ENCODE results near the gene PPP1R3F. TPM values are rescaled to one million over a fixed set of nuclear protein-coding genes. Genes with fewer than 3 reads are reported as not detected.

Gene PPP1R3F
- total RNA-seq, 1 experiment from 2014 or later: 3.6 TPM

DNA sequence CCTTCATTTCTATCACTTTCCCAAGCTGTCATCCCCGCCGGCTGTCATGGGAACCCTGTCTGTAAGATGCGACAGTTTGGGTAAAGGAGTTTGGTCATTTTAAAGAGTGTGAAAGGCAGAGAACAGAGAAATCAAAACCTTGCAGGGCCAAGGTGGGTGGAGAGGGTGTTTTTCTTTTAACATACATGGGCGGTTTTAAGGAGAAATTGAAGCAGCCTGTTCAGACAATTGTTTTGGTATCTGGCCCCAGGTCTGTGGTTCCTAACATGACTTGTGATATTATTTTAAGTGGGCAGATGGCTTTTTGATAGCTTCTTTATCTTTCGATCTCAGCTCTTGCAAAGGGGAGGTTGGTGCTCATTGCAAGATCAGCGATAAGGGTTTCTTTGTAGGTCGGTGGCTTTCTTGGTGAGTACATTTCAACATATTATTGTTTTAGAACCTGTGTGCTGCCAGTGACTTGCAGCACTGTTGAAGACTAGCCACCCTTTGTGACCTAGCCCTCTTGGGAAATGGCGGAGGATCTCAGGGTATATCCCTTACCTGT, 3.7 kb downstream of the PPP1R3F start:
- H3K79me2 ChIP-seq (ENCODE audit: low read depth): no peaks in the 10 kb centered on the region
- DNase-seq: no peak
- POLR2A ChIA-PET (ENCODE audit: unreplicated experiment): interaction anchor here (0.6 kb wide), 1 partner anchor 36 kb away, joined by 5 read pairs; no protein-coding TSS in a partner anchor
- H3K27ac ChIP-seq: no peak overlapping the region
- H3K9me3 ChIP-seq (ENCODE audit: insufficient read depth, low read depth): no peaks in the 10 kb centered on the region
- H3K9me2 ChIP-seq (ENCODE audit: insufficient read depth): no peaks in the 10 kb centered on the region
- peaks cover 6% of the 10 kb centered on the region; the same call in 1 of the 2 replicates for H3K4me1 ChIP-seq (replicated peaks; ENCODE audit: insufficient read depth)
- CTCF ChIA-PET: no interaction called here
- no peaks in the 10 kb centered on the region for H3F3A ChIP-seq (ENCODE audit: insufficient read depth, low read depth)
- TF ChIP-seq, protein P1, sequence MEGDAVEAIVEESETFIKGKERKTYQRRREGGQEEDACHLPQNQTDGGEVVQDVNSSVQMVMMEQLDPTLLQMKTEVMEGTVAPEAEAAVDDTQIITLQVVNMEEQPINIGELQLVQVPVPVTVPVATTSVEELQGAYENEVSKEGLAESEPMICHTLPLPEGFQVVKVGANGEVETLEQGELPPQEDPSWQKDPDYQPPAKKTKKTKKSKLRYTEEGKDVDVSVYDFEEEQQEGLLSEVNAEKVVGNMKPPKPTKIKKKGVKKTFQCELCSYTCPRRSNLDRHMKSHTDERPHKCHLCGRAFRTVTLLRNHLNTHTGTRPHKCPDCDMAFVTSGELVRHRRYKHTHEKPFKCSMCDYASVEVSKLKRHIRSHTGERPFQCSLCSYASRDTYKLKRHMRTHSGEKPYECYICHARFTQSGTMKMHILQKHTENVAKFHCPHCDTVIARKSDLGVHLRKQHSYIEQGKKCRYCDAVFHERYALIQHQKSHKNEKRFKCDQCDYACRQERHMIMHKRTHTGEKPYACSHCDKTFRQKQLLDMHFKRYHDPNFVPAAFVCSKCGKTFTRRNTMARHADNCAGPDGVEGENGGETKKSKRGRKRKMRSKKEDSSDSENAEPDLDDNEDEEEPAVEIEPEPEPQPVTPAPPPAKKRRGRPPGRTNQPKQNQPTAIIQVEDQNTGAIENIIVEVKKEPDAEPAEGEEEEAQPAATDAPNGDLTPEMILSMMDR (conservative IDR thresholded peaks at IDR 0.05): no peak
- TF ChIP-seq EZH2 (IDR thresholded peaks at IDR 0.05; ENCODE audit: low read depth): no peak
- no peak overlapping the region for H3K4me2 ChIP-seq
- no peaks in the 10 kb centered on the region for H3K27me3 ChIP-seq (ENCODE audit: insufficient read depth, low read depth)
- H2AFZ ChIP-seq: no peak overlapping the region
- BruUV-seq (replicated peaks): no TSS peak
- intact Hi-C loops (cut with micrococcal nuclease; ENCODE audit: unreplicated experiment): no loop called here
- no peaks in the 10 kb centered on the region for H3K36me3 ChIP-seq (ENCODE audit: low read depth)
- no peaks in the 10 kb centered on the region for H4K20me1 ChIP-seq (ENCODE audit: insufficient read depth)
- H3K4me3 ChIP-seq: no peak overlapping the region

DNA sequence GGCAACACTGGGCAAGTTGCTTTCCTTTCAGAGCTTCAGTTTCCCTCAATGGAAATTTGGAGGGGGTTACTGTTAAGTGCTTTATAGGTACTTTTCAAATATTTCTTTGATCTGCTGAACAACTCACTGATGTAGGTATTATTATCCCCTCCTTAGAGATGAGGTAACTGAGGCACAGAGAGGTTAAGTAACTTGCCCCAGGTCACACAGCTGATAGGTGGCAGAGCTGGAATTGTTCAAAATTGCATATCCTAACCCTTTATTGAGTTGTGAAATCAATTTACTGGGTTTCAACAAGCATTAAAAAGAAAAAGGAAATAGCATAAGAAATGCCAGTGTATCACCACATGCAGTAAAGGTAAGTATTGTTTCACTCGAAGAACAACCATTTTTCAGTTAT, 6.6 kb downstream of the PPP1R3F start:
- Histone ChIP-seq H3K4me2 (no peak overlapping the region), H3K9me2 (ENCODE audit: insufficient read depth) (no peaks in the 10 kb centered on the region), H3K4me3 (no peak overlapping the region), H4K20me1 (ENCODE audit: insufficient read depth) (no peaks in the 10 kb centered on the region), H2AFZ (no peak overlapping the region), H3F3A (ENCODE audit: insufficient read depth, low read depth) (no peaks in the 10 kb centered on the region), H3K27ac (no peak overlapping the region), H3K79me2 (ENCODE audit: low read depth) (no peaks in the 10 kb centered on the region), H3K27me3 (ENCODE audit: insufficient read depth, low read depth) (no peaks in the 10 kb centered on the region), H3K9me3 (ENCODE audit: insufficient read depth, low read depth) (no peaks in the 10 kb centered on the region), H3K4me1 (replicated peaks; ENCODE audit: insufficient read depth) (0 out of 2 replicates have a peak, but pooled peaks cover 2% of the 10 kb centered on the region), H3K36me3 (ENCODE audit: low read depth) (no peaks in the 10 kb centered on the region)
- no peak for TF ChIP-seq EZH2 (IDR thresholded peaks at IDR 0.05; ENCODE audit: low read depth)
- TF ChIP-seq, protein P1 (conservative IDR thresholded peaks at IDR 0.05): no peak
- no TSS peak for BruUV-seq (replicated peaks)
- ChIA-PET POLR2A (ENCODE audit: unreplicated experiment) (no interaction called here), CTCF (no interaction called here)
- DNase-seq: no peak
- intact Hi-C loops (cut with micrococcal nuclease; ENCODE audit: unreplicated experiment): no loop called here

DNA sequence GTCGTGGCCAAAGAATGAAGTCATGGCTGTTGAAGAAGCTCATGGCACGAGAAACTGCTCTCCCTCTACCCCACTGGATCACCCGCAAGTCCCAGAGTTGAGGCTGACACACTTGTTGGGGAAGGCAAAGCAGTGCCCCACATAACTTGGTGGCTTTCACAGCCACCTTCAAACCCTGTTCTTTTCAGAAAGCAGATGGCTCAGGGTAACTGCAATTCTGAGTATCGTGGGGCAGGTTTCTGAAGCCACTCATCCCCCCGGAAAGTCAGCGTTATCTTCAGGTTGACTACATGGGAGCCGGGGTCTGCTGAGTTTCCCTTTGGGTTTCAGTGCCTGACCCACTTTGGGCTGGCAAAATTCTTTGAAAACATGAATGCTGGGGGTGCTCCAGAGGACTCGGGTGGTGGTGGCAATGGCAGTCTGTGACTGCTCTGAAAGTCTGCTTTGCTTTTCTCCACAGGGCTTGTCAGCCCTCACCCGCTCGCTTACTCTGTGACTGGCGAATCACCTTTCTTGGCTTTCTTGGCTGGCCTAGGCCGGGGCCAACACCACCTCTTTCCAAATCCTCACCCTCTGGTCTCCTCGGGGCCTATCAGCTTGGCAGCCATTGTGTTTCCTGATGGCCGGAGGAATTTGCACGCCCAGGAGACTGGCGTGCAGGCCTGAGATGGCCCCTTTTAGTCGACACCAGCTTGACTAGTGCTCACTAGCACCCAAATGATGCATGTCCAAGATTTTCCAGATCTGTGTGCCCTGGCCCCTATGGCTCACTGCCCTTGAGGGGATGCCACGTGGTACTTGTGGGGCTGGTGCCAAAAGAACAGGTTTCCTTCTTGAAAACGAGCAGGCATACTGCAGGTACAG, 7.3 kb downstream of the PPP1R3F start:
- Histone ChIP-seq H3K4me1 (replicated peaks; ENCODE audit: insufficient read depth) (no peaks in the 10 kb centered on the region), H3K27me3 (ENCODE audit: insufficient read depth, low read depth) (no peaks in the 10 kb centered on the region), H3K9me2 (ENCODE audit: insufficient read depth) (no peaks in the 10 kb centered on the region), H3K27ac (no peak overlapping the region), H4K20me1 (ENCODE audit: insufficient read depth) (no peaks in the 10 kb centered on the region), H3K36me3 (ENCODE audit: low read depth) (no peaks in the 10 kb centered on the region), H3K4me2 (no peak overlapping the region), H3K79me2 (ENCODE audit: low read depth) (no peaks in the 10 kb centered on the region), H3K4me3 (no peak overlapping the region), H2AFZ (no peak overlapping the region), H3F3A (ENCODE audit: insufficient read depth, low read depth) (no peaks in the 10 kb centered on the region), H3K9me3 (ENCODE audit: insufficient read depth, low read depth) (no peaks in the 10 kb centered on the region)
- BruUV-seq (replicated peaks): no TSS peak
- intact Hi-C loops (cut with micrococcal nuclease; ENCODE audit: unreplicated experiment): no loop called here
- TF ChIP-seq, protein P1 (conservative IDR thresholded peaks at IDR 0.05): no peak
- no peak for TF ChIP-seq EZH2 (IDR thresholded peaks at IDR 0.05; ENCODE audit: low read depth)
- no peak for DNase-seq
- ChIA-PET CTCF (no interaction called here), POLR2A (ENCODE audit: unreplicated experiment) (no interaction called here)
